GM18909 (cell line): ENCODE data around the gene RAF1.
A peak's percentile ranks its signal among the peaks of the same experiment; 100 is the strongest.
"Not testable (repeated sequence)": the region's sequence is repeated elsewhere in the genome, so short reads cannot be mapped to it uniquely, and the experiment has no call there.

Experiments
- ATAC-seq: cut with Tn5 transposase; IDR thresholded peaks from one replicate; pipeline ENCODE4 v1.9.1; 2021; ENCODE audit warnings: mild to moderate bottlenecking; ENCODE audit not compliant: unreplicated experiment, poor library complexity

RAF1 gene

DNA sequence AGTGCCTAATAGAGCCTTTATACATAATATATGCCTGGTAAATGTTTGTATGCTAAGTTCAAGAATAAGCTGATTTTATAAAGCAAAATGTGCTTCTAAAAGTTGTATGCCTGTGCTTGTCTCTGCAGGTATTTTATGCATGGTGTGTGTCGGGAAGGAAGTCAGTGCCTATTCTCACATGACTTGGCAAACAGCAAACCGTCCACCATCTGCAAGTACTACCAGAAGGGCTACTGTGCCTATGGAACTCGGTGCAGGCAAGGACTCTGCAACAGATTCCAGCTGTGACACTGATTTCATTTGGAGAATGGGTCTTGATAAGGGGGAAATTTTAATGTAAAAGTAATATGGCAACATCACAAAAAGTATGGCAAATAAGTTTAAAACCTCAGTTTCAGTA, 95.2 kb downstream of the RAF1 start:
- no peak for ATAC-seq

DNA sequence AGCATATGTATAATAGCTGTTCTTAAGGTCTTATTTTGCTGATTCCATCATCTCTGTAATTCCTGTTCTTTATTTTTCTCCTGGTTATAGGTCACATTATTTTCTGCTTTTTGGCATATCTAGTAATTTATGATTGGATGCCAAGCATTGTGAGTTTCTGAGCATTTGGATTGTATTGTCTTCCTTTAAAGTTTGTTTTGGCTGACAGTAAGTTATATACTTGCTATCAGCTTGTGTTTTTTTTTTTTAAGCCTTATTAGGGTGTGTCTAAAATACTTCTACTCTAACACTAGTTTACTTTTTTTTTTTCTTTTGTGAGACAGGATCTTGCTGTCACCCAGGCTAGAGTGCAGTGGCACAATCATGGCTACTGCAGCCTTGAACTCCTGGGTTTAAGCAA, 96.9 kb downstream of the RAF1 start:
- no peak for ATAC-seq

DNA sequence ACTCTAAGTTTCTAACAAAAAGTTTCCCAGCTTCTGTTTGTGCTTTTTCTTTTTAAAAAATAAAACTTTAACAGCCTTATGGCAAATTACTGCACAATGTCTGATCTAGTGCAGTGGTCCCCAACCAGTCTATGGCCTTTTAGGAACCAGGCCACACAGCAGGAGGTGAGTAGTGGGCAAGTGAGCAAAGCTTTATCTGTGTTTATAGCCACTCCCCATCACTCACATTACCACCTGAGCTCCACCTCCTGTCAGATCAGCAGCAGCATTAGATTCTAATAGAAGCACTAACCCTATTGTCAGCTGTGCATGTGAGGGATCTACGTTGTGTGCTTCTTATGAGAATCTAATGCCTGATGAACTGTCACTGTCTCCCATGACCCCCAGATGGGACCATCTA, 101.5 kb downstream of the RAF1 start:
- ATAC-seq: no peak

DNA sequence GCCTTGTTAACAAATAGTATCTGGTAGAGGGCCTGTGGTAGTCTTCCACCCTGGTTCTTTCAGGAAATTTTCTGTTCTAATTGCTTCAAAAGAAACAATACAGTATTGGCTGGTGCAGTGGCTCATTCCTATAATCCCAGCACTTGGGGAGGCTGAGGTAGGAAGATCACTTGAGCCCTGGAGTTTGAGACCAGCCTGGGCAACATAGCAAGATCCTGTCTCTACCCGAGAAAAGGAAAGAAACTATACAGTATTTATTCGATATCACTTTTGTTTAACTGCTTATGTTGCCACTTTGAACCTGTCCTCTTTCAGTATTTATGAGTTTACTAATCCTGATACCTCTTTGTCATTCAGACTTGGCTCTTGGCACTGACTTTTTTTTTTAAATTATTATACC, 102.5 kb downstream of the RAF1 start:
- no peak for ATAC-seq

DNA sequence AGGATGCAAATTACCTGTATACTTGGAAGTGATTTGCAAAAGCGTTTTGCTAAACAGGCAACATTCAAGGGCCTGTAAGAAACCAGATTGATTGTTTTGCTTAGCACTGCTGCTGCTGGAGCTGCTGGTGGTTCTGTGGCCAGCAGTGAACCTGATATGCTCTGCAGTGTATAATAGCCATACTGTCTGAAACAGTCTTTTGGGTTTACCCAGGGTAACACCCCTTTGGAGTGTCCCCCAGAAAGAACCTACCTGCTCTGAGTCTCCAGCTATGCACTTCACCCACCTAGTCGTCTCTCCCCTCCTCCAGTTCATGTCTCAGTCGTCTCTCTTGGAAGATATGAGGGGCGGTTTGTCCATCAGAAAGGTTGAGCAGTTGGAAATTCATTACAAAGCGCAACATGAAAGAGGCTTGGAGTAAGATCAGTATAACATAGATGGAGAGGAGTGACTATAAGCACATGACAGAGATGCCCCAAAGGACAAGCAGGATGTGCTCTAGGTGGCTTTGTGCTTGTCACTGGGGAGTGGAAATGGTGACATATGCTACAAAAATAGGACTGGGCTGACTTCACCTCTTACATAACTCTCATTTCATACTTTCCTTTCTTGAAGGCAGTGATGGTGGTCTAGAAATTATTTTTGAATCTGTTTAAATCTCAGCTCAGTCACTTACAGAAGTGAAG, 103.3 kb downstream of the RAF1 start:
- peak; percentile 38 for ATAC-seq

DNA sequence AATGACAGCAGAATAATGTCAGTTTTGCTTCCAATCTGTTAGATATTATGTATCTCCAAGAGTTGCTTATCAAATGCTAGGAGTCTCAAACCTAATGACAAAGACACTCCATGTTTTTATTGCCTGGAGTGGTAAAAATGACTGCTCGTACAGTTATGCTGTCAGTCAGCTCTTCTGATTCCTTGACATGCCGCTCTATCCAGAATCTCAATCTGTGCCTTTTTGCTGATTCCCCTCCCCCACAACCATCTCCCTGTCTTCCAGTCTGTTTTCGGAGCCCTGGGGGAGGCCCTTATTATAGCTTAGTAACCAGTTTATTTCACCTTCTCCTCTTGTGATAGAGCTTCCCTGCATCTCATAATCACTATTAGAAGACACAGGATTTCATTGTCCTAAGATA, 104.4 kb downstream of the RAF1 start:
- no peak for ATAC-seq

DNA sequence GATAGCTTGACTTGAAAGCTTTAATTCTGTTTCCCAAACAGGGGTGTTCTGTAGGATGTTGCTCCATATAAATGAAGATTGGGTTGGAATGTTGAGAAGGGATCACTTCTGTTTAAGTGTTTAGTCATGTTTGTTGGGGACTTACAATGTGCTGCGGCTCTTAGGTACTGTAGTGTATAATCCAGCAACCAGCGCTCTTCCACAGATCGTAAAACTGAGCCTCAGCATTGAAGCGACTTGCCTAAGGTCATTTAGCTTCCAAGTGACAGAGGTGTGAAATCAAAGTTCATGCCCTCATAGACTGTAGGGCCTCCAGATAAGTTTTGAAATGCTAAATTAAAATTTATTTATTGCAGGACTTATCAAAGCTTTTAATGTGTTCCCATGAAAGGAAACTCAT, 105.2 kb downstream of the RAF1 start:
- no peak for ATAC-seq

DNA sequence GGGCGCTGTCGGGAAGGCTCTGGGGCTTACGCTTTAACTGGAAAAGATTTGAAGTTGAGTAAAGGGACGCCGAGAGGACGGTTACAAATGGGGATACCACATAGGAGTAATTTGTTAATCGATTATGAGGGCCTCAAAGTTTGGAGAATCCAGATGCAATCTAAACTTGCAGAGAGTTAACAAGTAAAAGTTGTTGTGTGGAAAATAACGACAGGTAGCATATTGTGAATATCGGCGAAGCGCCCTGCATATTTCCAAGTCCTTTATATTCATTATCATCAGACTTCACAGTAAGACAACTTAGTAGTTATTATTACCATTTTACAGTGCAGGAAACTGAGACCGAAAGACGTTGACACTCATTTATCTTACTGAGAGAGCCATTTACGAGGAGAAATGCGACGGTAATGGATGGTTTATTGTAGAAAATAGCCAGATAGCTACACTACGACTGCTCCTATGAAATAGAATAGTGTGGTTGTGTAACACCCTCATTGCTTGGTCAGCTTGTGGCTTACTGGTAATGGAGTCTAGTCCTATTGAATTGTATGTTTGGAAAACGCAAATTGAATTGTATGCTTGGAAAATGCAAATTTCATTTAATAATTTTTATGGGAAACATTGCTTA, 106.3 kb downstream of the RAF1 start:
- no peak for ATAC-seq

DNA sequence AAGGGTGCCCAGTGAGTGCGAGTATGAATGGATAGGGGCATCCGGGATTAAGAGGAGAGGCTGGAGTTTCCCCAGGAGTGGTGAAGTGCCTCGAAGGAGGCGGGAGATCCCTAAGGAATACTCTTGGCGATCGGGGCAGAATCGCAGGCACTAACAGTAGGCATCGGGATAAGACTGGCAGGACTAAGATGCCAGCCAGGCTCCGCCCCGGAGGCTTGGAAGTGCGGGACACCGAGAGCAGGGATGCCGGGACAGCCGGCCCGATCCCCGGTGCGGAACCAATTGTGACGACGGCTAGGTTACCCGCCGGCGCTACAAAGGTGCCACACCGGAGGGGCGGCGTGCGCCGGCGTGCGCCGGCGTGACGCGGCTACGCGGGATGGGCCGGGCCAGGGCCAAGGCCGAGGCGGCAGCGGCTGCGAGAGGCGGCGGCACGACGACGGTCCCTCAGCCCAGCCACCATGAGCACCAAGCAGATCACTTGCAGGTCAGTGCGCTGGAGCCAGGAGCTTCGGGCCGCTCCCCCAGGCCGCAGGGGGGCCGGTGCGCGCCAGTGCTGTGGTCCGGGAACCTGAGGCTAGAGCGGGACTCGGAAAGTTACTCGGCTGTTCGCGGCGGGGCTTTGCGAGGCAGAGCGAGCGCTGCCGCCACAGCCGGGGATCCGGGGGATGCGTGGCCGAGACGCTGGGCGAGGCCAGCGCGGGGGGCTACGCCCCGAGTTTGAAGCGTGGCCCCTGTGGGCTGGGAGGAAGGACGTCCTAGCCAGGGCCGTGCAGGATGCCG, 107.0 kb downstream of the RAF1 start, which contains the start of gene MKRN2:
Gene MKRN2, plus strand, starts transcription at position 398 of the 783 bp plus-strand sequence. Its CDS starts 64 bp downstream, at position 462.
- peak; percentile 84 for ATAC-seq

DNA sequence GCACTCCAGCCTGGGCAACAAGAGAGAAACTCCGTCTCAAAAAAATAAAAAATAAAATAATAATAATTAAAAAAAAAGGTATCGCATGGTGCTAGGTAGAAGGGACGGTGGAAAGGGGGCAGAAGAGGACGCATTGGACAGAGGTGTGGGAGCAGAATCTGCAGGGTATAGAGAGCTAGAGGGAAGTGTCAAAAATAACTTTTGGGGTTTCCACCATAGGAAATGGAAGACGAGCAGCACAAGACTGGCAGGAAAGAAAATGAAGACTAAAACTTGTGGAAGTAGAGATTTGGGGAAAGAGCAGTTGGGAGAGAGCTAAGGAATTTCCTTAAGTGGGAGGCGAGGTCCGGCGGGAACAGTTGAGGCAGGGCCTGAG, 107.6 kb downstream of the RAF1 start:
- no peak for ATAC-seq

DNA sequence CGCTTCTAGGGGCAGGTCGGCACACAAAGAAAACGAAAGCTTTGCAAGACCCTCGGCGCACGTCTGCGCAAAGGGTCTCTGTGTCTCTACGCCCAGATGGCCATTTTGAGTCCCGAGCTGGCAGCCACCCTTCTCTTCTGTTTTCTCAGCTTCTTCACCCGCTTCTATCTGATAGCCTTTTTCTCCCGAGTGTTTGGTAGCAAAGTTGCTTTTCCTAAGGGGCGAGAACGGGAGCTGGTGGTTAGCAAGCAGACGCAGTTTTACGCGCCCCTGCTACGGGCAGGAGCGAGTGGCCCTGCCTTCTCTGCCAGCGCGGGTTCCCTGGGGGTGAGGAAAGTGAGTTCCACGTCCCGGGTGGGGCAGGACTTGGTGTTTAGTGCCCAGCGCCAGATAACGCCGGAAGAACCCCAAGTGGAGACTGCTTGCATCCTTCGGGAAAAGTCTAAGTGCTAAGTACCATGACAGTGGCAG, 110.0 kb downstream of the RAF1 start:
- ATAC-seq: no peak

DNA sequence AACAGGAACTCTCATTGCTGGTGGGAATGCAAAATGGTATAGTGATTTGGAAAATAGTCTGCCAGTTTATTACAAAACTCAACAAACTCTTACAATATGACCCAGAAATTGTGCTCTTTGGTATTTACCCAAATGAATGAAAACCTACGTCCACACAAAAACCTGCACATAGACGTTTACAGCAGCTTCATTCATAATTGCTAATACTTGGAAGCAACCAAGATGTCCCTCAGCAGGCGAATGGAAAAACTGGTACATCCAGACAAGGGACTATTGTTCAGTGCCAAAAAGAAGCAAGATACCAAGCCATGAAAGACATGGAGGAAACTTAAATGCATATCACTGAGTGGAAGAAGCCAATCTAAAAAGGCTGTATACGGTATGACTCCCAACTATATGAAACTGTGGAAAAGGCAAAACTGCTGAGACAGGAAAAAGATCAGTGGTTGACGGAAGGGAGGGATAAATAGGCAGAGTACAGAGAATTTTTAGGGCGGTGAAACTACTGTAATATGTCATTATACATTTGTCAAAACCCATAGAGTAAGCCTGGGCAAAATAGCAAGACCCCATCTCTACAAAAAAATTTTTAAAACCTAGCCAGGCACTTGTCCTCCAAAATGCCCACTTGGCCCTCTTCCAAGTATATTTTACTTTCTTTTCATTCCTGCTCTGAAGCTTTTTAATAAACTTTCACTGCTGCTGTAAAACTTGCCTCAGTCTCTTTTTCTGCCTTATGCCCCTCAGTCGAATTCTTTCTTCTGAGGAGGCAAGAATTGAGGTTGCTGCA, 113.8 kb downstream of the RAF1 start:
- ATAC-seq: no peak

DNA sequence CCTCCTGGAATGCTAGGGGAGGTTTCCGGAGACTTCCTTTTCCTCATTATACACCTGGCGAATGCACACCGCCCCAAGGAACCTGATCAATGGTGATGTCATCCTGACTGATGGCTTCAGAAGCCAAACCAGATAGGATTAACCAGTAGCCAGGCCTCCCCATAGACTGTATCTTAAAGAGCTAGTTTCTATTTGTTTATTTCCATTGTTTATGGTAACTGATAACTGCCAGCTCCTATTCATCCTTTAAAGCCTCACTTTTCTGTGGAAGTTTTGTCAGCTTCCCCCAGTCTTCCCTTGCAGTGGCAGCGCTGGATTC, 118.5 kb downstream of the RAF1 start, which contains the start of gene MKRN2OS:
Gene MKRN2OS, minus strand, starts transcription at position 27 of the 319 bp plus-strand sequence. CDS start 35 bp downstream, outside the sequence.
- ATAC-seq: no peak

DNA sequence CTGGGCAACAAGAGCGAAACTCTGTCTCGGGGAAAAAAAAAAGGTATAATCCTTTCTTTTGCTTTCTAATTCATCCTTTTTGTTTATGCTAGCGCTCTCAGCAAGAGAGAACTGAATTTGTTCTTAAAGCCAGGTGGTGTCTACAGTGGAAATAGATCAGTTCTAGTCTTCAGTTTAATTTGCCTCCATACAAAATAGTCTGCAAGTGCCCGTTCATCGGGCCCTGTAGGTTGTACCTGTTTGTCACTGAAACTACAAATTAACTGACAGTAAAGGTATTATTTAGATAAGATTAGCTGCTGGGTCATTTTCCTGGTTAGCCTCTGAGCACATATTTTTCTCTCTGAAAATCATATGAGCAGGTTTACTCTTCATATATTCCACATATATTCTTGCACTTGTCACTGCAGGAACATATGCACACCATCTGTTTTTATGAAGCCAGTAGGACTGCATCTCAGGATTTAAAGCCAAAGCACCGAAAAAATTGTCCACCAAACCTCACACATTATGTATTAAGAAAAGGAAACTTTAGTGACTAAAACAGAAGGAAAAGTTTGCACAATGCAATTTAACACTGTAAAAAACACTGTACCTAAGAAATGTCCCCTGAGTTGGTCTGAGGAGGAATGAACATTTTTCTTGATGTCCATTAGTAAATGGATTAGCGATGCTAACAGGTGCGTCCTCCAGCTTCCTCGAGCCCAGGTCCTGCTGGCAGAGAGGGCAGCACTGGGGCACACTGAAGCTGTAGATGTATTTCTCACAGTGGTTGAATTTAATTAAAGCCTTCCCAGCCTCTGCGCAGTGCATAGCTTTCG, 119.1 kb downstream of the RAF1 start:
- ATAC-seq: no peak

DNA sequence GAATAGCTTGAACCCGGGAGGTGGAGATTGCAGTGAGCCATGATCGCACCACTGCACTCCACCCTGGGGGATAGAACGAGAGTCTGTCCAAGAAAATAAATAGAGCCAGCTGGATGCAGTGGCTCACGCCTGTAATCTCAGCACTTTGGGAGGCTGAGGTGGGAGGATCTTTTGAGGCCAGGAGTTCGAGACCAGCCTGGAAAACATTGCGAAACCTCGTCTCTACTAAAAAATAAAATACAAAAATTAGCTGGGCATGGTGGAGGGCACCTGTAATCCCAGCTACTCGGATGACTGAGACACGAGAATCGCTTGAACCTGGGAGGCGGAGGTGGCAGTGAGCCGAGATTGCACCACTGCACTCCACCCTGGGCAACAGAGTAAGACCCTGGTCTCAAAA, 120.4 kb downstream of the RAF1 start:
- ATAC-seq: not testable (repeated sequence)

DNA sequence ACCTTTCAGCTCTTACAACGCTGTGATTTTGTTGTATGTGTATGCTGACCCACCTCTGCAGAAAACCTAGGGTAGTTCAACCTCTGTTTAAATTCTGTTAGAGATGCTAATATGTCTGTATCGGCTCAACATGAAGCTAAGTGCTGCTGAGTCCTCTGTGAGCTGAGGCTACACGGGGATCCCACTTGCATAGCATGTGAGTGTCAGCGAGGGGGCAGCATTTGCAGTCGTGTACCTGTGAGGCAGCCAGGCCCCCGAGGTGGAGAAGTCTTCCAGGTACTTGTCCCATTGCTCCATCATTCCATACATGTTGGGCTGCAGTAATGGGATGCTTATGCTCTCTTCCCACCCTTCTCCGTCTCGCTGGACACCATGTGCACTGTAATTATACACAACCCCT, 122.3 kb downstream of the RAF1 start:
- no peak for ATAC-seq

DNA sequence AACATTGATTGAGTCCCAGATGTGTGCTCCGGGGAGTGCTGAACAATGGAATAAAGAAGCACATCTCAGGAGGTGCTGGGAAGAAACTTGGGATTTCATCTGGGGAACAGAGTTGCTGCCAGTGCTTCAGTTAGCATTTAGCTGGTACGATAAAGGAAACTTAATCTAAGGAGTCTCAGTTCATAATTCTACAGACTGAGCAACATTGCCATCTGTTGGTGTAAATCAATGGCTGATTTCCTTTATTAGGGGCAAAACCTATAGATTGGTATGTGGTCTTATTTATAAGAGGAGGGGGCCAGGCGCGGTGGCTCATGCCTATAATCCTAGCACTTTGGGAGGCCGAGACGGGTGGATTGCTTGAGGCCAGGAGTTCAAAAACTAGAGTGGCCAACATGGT, 127.5 kb downstream of the RAF1 start:
- no peak for ATAC-seq
